DLD1 (cell line): ENCODE results near the gene RGS9.

Source experiments
- in situ Hi-C: cut with HindIII; loops from 2 replicates; pipeline ENCODE4 v1.10.0; 2017; ENCODE audit warnings: low sequenced_read_pairs

The RGS9 gene

GRCh38 chr17:65154770-65155589, 17.8 kb downstream of the RGS9 start:
- in situ Hi-C loops, result no loop called here

- in situ Hi-C loops, result no loop called here
These were observed 18.5 kb downstream of the RGS9 start for GRCh38 chr17:65155622-65156021.

DNA sequence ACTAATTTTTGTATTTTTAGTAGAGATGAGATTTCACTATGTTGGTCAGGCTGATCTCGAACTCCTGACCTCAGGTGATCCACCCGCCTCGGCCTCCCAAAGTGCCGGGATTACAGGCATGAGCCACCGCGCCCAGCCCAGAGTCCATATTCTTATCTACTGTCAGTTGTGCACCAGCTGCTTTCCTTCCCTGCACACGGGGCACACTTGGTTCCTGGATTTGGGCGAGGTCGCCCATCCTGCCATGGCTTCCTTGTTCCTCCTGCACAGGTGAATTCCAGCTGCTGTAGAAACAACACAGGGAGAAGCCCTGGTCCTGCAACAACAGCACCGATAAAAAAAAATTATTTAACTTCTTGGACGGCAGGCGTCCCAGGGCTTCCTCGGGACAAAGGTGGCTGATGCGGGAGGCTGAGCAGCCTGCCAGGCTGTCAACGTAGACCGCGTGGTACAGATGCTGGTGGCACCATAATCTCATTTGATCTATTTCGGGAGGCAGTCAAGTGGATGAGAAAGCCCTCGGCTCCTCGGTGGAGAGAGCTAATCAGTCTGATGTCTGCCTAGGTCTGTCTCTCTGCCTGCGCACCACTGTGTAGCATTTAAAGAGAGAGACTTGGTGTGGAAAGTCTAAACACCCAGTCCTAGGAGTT, 19.1 kb downstream of the RGS9 start:
- in situ Hi-C loops, result no loop called here

- in situ Hi-C loops, result no loop called here
These were observed 19.8 kb downstream of the RGS9 start for GRCh38 chr17:65156835-65157565.

DNA sequence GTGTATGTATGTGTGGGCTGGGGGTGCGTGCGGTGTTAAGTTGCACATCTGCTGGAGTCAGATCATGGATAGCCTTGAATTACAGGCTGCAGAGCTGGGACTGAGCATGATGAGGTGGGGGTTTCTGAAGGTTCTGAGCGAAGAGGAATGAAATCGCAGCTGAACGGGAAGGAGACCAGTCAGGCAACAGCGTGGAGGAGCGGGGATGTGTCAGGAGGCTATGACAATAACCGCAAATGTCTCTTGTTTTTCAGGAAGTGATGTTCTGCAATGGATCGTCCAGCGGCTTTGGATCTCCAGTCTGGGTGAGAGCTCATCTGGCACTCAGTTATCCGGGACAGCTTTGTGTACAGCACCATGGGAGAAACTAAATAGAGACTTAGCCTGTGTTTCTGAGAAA, 20.9 kb downstream of the RGS9 start:
- in situ Hi-C loops, result no loop called here

DNA sequence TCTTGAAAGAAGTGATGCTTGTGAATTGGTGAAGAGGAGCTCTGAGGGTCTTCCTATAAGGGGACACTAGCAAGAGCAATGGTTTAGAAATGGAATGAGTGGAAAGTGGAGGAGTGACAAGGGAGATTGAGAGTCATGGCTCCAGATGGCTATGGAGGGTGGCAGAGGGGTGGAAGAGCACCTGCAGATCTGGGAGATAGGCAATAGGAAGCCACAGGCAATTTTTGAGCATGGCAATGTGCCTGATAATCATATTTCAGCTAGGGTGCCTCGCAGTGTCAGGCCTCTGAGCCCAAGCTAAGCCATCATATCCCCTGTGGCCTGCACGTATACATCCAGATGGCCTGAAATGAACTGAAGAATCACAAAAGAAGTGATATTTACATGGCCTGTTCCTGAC, 21.5 kb downstream of the RGS9 start:
- in situ Hi-C loops, result no loop called here

DNA sequence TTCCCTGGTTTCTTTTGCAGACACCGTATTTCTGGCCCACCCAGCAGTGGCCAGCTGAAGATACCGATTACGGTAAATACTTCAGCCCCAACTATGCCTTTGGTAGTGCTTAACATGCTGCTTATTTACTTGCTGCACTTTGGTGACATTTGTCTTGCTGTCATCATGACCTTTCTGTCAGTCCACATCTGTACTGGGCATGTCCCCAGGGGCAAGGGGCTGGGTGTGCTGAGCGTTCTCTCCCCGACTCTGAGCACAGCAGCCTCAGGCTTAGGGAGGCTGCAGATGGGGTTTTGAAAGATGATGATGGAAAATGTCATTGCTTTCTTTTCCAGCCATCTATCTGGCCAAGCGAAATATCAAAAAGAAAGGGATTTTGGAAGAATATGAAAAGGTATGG, 23.3 kb downstream of the RGS9 start:
- in situ Hi-C loops, result no loop called here

DNA sequence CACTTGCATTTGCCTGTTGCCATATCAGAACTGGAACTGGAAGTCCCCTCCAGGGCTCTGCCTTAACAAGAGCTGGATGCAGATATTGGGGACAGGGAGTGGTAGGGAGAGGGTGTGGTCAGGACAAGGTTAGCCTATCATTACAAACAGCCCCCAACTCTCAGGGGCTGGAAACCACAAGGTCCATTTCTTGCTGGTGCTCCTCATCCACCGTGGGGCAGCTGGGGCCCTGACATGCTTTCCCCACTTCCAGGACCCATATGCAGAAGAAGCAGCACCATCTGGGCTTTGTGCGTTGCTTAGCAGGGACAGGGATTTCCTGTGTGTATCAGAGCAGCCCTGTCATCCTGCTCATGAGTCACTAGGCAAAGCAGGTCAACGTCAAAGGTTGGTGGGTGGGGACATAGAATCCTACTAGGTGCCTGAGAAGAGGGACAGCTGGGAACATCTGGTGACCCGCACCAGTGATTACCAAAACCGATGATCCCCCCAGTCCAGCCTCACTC, 26.9 kb downstream of the RGS9 start:
- in situ Hi-C loops, result no loop called here

DNA sequence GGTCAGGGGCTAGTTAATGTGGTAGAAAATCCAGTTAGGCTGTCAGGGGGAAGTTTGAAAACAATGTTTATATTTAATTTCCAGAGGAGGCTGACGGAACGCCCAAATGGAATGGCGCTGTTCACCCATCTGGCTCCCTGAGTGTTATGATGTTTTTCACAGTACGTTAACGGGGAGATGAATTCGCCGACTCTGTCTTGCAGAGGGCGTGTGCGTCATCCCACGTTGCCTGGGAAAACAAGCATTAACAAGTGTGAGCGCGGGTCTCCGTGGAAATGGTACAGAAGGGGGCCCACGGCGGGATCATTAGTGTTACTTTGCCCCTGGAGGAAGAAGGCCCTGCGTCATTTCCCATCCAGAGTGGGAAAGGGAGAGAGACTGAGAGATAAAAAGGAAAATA, 29.6 kb downstream of the RGS9 start:
- in situ Hi-C loops, result no loop called here

DNA sequence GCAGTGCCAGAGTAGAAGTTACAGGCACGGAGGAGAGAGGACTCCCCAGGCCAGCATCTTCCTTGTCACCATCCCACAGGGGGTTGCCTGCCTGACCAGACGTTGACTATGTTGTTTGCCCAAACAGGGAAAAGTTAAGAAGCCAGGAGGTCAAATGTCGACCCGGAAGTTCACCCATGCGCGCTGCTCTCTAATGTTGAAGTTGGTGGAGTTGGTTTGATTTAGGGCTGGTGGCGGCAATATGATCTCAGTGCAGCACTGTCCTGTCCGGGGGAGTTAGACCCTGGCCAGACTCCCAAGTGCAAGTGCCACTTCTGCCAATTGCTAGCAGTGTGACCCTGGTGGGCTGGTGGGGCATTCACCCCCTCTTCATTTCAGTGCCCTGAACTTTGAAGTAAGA, 30.4 kb downstream of the RGS9 start:
- in situ Hi-C loops, result no loop called here

- in situ Hi-C loops, result no loop called here
These were observed 32.5 kb downstream of the RGS9 start for GRCh38 chr17:65169691-65170090.

GRCh38 chr17:65170839-65171238, 33.7 kb downstream of the RGS9 start:
- in situ Hi-C loops, result no loop called here

- in situ Hi-C loops, result no loop called here
These were observed 34.6 kb downstream of the RGS9 start for GRCh38 chr17:65171752-65172151.

GRCh38 chr17:65172496-65173136, 35.4 kb downstream of the RGS9 start:
- in situ Hi-C loops, result no loop called here

DNA sequence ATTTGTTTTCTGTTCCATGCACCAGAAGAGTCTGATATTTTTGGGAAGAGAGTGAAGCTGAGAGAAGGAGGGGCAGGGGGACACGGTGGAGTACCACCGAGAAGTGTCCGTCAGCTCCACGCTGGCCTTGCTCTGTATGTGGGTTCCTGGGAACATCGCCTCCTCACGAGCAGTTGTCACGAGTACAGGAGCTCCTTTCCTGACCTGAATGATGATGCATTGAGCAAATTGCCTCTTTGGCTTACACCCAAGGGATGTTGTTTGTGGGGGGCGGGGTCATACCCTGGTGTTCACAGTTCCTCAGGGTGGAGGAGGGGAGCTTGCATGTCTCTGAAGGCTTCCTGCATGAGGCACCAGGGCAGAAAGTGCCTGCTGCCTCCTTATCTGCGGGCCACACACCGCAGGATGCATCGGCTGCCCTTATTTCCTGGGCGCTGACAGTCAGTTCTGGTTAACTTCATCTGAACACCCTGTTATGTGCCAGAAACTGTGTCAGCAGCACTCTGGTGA, 36.2 kb downstream of the RGS9 start:
- in situ Hi-C loops, result no loop called here

- in situ Hi-C loops, result no loop called here
These were observed 37.0 kb downstream of the RGS9 start for GRCh38 chr17:65173976-65174683.

DNA sequence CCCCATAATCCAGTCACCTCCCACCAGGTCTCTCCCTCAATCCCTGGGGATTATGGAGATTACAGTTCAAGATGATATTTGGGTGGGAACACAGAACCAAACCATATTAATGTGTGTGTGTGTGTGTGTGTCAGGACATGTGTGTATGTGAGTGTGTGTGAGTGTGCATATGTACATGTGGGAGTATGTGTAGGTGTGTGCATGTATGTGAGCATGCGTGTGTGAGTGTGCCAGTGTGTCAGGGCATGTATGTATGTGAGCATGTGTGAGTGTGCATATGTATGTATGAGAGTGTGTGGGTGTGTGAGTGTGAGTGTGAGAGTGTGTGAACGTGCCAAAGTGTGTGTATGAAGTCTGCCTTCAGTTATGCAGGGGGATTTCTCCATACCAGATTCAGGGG, 37.8 kb downstream of the RGS9 start:
- in situ Hi-C loops, result no loop called here

GRCh38 chr17:65175952-65176351, 38.8 kb downstream of the RGS9 start:
- in situ Hi-C loops, result no loop called here

DNA sequence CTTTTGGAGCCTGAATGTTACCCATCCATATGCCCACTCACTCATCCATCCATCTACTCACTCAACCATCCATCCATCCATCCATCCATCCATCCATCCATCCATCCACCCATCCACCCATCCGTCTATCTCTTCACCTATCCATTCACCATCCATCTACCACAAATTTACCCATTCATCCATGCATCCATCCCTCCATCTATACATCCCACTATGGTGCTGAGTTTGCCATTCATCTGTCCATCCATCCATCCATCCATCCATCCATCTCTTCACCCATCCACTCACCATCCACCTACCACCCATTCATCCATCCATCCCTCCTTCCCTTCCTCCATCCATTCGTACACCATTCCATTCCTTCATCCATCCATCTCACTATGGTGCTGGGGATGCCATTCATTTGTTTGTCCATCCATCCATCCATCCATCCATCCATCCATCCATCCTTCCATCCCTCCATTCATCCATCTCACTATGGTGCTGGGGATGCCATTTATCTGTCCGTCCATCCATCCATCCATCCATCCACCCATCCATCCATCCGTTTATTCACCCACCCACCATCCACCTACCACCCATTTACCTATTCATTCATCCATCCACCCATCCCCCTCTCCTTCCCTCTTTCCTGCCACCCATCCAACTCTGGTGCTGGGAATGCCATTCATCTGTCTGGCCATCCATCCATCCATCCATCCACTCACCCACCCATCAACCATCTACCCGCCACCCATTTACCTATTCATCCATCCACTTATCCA, 39.7 kb downstream of the RGS9 start:
- in situ Hi-C loops, result no loop called here

- in situ Hi-C loops, result no loop called here
These were observed 40.7 kb downstream of the RGS9 start for GRCh38 chr17:65177901-65178300.
